H1 (cell line): Measurements from ENCODE around the gene SMYD3. TPM values are rescaled to one million over a fixed set of nuclear protein-coding genes. Genes with fewer than 3 reads are reported as not detected.

Experiments
- polyA plus RNA-seq, 7 experiments: library from polyadenylated mRNA; depleted of rRNA in 3 of 7; stranded (reverse) in 5 of 7; unstranded in 2 of 7; fragments of >200 nt in 5 of 7; fragments of 200-250 nt in 2 of 7; gene quantifications; 1 replicate in 5 of 7; 2 replicates in 1 of 7; 4 replicates in 1 of 7; pipeline versions ENCODE4 v1.2.1 to v1.2.3, GENCODE V29; 2011 to 2013; ENCODE audit warnings: missing spikeins in 2 of 7, mixed read lengths in 2 of 7
- total RNA-seq: library from RNA; stranded (reverse); fragmentation: NEBNext Ultra II Directional; extraction: Animal tissue kit (Norgen Biotek cat#: 25700); gene quantifications from 2 replicates; pipeline ENCODE4 v1.2.1, GENCODE V29; 2021
- TF ChIP-seq, protein P1 (sequence below): fragments of 300-600 bp; sonication (generic); IDR thresholded peaks from 2 replicates; pipeline ENCODE4 v1.7.1; 2012; ENCODE audit warnings: low read length, moderate library complexity, mild to moderate bottlenecking, inconsistent platforms; ENCODE audit not compliant: insufficient replicate concordance

The SMYD3 gene
- total and polyA plus RNA-seq, 2 of the 8 experiments (the other 6 are each of a cell fraction or from before 2014, with no cell fraction given): 17.3 to 25.4 TPM

DNA sequence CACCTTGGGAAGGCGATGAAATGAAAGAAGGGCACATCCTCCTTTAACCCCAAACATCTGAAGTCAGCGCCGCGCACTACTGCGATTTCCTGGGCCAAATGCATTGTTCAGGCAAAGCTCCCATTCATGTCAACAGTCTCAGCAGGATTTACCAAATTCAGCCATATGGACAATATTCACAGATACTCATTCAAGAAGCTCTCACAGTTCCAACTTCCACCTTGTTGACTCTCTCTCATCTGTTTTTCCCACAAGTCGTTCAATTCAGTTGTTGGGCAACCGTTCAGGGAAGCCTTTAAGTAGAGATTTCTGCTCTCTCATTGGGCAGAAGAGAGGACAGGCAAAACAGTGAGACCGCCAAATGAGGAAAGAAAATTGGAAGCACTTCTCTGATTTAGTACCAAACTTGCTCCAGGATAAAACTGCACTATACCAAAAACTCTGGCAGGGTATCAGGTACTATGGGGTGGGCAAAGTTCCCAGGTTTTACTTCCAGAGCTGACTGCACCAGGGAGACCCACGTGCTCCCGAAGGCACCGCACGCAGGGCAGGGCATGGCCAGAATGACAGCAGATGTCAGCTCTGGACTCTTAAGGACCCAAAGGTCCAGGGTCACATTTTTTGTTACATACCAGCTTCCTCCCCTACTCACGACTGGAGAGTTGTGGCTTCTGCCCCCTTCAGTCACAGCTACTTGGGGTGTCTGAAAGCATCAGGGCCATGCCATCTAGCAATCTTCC lies 683.5 kb downstream of the SMYD3 start (continued):
- TF ChIP-seq, protein P1, sequence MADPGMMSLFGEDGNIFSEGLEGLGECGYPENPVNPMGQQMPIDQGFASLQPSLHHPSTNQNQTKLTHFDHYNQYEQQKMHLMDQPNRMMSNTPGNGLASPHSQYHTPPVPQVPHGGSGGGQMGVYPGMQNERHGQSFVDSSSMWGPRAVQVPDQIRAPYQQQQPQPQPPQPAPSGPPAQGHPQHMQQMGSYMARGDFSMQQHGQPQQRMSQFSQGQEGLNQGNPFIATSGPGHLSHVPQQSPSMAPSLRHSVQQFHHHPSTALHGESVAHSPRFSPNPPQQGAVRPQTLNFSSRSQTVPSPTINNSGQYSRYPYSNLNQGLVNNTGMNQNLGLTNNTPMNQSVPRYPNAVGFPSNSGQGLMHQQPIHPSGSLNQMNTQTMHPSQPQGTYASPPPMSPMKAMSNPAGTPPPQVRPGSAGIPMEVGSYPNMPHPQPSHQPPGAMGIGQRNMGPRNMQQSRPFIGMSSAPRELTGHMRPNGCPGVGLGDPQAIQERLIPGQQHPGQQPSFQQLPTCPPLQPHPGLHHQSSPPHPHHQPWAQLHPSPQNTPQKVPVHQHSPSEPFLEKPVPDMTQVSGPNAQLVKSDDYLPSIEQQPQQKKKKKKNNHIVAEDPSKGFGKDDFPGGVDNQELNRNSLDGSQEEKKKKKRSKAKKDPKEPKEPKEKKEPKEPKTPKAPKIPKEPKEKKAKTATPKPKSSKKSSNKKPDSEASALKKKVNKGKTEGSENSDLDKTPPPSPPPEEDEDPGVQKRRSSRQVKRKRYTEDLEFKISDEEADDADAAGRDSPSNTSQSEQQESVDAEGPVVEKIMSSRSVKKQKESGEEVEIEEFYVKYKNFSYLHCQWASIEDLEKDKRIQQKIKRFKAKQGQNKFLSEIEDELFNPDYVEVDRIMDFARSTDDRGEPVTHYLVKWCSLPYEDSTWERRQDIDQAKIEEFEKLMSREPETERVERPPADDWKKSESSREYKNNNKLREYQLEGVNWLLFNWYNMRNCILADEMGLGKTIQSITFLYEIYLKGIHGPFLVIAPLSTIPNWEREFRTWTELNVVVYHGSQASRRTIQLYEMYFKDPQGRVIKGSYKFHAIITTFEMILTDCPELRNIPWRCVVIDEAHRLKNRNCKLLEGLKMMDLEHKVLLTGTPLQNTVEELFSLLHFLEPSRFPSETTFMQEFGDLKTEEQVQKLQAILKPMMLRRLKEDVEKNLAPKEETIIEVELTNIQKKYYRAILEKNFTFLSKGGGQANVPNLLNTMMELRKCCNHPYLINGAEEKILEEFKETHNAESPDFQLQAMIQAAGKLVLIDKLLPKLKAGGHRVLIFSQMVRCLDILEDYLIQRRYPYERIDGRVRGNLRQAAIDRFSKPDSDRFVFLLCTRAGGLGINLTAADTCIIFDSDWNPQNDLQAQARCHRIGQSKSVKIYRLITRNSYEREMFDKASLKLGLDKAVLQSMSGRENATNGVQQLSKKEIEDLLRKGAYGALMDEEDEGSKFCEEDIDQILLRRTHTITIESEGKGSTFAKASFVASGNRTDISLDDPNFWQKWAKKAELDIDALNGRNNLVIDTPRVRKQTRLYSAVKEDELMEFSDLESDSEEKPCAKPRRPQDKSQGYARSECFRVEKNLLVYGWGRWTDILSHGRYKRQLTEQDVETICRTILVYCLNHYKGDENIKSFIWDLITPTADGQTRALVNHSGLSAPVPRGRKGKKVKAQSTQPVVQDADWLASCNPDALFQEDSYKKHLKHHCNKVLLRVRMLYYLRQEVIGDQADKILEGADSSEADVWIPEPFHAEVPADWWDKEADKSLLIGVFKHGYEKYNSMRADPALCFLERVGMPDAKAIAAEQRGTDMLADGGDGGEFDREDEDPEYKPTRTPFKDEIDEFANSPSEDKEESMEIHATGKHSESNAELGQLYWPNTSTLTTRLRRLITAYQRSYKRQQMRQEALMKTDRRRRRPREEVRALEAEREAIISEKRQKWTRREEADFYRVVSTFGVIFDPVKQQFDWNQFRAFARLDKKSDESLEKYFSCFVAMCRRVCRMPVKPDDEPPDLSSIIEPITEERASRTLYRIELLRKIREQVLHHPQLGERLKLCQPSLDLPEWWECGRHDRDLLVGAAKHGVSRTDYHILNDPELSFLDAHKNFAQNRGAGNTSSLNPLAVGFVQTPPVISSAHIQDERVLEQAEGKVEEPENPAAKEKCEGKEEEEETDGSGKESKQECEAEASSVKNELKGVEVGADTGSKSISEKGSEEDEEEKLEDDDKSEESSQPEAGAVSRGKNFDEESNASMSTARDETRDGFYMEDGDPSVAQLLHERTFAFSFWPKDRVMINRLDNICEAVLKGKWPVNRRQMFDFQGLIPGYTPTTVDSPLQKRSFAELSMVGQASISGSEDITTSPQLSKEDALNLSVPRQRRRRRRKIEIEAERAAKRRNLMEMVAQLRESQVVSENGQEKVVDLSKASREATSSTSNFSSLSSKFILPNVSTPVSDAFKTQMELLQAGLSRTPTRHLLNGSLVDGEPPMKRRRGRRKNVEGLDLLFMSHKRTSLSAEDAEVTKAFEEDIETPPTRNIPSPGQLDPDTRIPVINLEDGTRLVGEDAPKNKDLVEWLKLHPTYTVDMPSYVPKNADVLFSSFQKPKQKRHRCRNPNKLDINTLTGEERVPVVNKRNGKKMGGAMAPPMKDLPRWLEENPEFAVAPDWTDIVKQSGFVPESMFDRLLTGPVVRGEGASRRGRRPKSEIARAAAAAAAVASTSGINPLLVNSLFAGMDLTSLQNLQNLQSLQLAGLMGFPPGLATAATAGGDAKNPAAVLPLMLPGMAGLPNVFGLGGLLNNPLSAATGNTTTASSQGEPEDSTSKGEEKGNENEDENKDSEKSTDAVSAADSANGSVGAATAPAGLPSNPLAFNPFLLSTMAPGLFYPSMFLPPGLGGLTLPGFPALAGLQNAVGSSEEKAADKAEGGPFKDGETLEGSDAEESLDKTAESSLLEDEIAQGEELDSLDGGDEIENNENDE: no peak
